ENCODE results near the gene DVL3.

GRCh38 chr3:184189421-184189820 lies 34.2 kb downstream of the DVL3 start:
- TF ChIP-seq CTCF (IDR thresholded peaks at IDR 0.05 in 4 of 5, conservative IDR thresholded peaks at IDR 0.05 in 1 of 5) (no peak), POLR2A (IDR thresholded peaks at IDR 0.05) (no peak)

Measured in gastrocnemius medialis (tissue), 4 donors.